ENCODE data around the gene ISG20L2.

ISG20L2 gene

DNA sequence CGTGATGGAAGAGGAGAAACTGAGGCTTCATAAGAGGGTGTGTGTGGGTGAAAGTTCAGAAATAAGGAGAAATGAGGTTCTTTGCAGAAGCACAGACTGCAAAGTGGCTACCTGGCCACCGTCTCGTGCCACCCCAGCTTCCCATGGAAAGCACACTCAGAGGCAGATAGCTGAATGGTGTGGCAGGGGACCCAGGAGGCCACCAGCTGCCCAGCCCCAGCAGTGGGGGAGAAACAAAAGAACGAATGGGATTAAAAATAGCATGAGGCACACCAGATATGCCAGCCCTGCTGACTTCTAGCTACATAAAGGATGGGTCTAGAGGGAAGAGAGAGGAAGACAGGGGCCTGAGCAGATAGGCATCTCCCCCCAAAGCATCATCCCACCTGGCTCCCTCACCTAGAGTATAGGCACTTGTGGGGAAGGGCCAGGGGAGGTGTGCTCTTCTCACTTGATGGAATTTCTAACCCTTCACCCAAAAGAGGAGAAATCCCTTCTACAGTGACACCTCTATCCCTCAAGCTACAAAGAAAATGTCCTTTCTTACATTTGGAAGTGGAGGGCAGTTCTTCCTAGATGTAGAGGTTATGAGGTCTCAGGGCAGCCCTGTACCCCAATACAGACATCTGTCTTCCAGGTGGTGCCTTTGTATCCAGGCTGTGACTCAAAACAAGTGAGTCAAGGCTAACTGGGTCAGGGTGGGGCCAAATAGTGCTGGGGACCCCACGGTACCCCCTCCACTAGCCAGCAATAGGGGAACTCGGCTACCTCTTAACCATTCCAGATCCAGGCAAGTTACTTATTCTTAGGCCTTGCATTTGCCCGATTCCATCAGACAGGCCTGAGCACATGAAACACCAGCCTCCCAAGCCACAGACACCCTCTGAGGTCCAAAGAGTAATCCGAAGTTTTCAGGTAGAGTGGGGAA lies 19.4 kb upstream of the ISG20L2 start:
- Mint-ChIP-seq H3K36me3 (ENCODE audit: low read depth) (peaks cover 54% of the 10 kb centered on the region), H3K27me3 (no peaks in the 10 kb centered on the region), H3K4me3 (peak overlapping the region; percentile 97), H3K27ac (peak overlapping the region; percentile 97), H3K9me3 (no peaks in the 10 kb centered on the region), H3K4me1 (ENCODE audit: low read depth) (peaks cover 63% of the 10 kb centered on the region)

DNA sequence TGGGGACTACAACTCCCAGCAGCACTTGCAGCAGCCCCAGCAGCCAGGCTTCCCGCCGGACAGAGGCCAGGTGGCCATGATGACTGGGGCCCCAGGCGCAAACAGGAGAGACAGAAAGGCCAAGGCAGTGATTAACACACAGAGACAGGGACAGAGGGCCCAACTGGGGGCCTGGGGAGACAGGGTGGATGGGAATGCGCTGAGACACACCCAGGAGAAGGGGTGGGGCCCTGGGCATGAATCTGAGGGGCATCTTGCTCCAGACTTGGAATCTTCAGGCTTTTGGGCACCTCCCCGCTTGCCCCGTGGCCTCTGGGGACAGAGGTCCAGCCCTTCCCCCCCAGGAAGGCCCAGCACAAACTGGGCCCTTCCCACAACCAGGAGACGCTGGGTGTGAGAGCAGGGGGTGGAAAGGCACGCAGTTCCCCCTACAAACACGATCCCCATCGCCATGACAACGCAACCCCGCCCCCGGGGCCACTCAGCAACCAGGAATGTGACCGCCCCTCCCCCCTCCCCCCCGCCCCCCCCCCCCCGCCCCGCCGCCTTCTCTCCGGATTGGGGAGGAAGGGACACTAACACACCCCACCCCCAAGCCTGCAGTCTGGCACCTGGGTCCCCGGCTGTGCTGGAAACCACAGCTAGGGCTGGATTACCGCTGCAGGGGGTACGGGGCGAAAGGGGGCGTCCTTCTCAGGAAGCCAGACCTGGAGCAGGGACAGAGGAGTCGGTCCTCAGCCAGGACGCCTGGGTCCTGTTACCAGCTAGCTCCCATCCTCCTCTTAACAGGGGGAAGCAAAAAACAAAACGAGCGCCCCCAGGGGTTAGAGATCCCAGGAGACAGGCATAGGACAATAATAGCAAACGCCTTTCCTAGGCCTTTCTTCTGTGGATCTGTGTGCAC lies 18.4 kb upstream of the ISG20L2 start:
- Mint-ChIP-seq H3K4me3 (peak overlapping the region; percentile 97), H3K4me1 (ENCODE audit: low read depth) (peaks cover 65% of the 10 kb centered on the region), H3K36me3 (ENCODE audit: low read depth) (peaks cover 63% of the 10 kb centered on the region), H3K27me3 (no peaks in the 10 kb centered on the region), H3K9me3 (no peaks in the 10 kb centered on the region), H3K27ac (peak overlapping the region; percentile 97)

DNA sequence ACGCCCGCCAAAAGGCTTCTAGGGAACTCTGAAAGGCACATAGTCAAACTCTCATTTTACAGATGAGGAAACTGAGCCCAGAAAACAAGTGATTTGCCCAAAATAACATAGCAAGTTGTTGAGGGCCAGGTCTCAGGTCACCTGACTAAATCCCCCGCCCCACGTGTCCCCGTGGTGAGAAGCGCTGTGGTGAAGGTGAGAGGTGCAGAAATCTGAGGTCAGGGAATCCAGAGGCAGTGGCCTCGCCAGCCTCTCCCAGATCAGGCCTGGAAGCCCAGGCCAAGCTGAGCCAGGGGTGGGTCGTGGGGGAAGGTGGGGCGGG lies 17.8 kb upstream of the ISG20L2 start:
- Mint-ChIP-seq H3K27me3 (no peaks in the 10 kb centered on the region), H3K9me3 (no peaks in the 10 kb centered on the region), H3K27ac (peak overlapping the region; percentile 95), H3K36me3 (ENCODE audit: low read depth) (peaks cover 69% of the 10 kb centered on the region), H3K4me3 (peak overlapping the region; percentile 81), H3K4me1 (ENCODE audit: low read depth) (peaks cover 71% of the 10 kb centered on the region)

DNA sequence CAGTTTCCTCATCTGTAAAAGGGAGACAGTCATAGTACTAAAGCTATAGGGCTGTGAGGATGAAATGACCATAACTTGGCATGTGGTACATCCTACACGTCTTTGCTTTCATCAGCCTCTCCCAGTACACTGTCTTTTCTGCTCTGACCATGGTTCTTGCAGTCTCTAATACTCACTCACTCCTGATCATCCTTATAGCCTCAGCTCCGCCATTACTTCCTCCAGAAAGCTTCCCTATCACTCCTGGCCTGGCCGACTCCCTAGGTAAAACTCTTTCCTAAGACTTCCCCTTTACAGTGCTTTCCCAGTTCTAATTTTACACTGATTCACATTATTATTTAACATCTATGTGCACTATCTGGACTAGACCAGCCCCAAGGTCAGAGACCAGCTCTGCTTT lies 17.3 kb upstream of the ISG20L2 start:
- Mint-ChIP-seq H3K36me3 (ENCODE audit: low read depth) (peaks cover 72% of the 10 kb centered on the region), H3K27ac (peak overlapping the region; percentile 95), H3K4me3 (peak overlapping the region; percentile 81), H3K4me1 (ENCODE audit: low read depth) (peaks cover 74% of the 10 kb centered on the region), H3K9me3 (no peaks in the 10 kb centered on the region), H3K27me3 (no peaks in the 10 kb centered on the region)

DNA sequence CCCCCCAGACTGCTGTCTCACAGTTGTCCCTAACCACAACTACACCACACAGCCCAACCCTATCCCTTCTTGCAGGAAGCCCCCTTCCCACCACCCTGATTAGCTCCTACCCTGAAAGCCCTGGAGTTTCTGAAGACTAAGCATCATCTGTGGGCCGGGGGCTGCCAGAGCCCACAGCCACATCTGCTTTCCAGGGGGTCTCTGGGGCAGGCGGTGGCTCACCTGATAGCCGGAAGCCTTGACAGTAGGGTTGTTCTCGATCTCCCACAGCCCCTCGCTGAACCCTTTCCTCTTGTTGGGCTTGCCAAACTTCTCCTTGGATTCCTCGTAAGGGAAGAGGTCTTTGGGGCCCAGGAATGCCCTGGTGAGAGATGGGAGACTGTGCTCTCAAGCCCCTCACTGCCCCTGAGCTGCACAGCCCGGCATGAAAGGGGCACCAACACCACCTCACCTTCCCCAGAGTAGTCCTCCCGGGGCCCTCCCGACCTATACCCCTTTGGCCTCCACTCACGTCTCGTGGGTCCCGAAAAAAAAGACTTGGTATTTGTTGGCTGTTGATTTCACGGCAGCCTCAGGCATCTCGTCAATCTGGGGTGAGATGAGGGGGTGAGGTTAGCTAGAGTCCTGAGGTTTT lies 16.3 kb upstream of the ISG20L2 start:
- Mint-ChIP-seq H3K9me3 (no peaks in the 10 kb centered on the region), H3K4me3 (no peak overlapping the region), H3K4me1 (ENCODE audit: low read depth) (peaks cover 78% of the 10 kb centered on the region), H3K27me3 (no peaks in the 10 kb centered on the region), H3K36me3 (ENCODE audit: low read depth) (peaks cover 71% of the 10 kb centered on the region), H3K27ac (peak overlapping the region; percentile 95)

DNA sequence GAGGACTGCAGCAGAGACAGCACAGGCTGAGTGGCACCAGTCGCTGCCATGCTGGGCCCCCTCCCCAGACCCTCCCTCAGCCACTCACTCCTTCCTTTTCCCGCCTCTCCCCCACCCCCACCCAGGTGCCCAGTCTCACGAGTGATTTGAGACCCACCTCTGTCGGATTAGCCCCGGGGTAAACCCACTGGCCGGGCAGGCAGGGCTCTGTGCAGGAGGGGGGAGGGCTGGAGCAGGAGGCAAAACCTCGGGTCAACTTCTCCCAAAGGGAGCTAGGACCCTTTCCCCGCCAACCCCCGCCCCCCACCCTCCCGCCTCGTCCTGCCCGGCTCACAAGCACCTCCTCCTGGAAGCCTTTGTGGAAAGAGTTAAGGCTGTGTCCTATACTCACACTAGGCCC lies 15.8 kb upstream of the ISG20L2 start:
- Mint-ChIP-seq H3K4me1 (ENCODE audit: low read depth) (peaks cover 79% of the 10 kb centered on the region), H3K9me3 (no peaks in the 10 kb centered on the region), H3K27ac (peak overlapping the region; percentile 95), H3K36me3 (ENCODE audit: low read depth) (peaks cover 68% of the 10 kb centered on the region), H3K4me3 (no peak overlapping the region), H3K27me3 (no peaks in the 10 kb centered on the region)

DNA sequence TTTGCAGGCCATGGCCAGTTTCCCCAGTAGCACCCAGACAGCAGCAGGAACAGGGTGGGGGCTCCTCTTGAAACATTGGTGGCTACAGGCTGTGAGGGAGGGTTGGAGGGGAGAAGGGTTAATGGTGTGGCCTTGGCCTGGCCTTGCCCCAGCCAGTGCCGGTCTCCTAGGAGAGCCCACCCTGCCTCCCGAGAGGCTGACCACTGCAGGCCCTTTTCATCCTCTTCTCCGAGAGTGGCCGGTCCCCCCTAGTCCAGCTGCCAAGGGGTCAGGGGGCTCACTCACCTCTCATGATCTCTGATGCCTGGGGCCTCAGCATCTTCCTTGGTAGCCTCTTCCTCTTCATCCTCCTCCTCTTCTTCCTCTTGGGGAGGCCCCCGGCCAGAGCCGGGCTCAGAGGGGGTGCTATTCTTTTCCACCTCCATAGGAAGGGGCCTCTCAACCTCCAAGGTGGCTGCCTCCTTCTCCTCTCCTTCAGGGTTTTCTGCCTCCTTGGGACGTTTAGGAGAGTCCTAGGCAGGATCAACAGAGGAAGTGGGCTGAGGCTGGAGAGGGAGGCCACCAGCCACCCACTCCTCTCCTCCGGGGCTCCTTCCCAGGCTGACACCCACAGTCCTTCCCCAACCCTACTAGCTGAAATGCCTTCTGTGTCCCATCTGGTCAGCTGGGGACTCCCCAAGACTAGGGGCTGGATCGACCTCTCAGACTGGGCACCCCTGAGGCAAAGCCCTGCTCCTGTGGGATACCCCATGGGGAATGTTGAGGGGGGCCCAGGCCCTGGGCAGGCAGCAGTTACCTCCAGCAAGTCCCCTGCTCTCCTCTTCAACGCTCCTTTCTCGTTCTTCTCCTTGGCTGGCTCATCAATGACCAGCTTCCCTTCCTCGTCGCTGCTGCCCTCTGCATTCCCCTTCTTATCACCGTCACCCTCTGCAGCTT lies 15.1 kb upstream of the ISG20L2 start:
- peaks cover 68% of the 10 kb centered on the region for H3K36me3 Mint-ChIP-seq (ENCODE audit: low read depth)
- no peaks in the 10 kb centered on the region for H3K27me3 Mint-ChIP-seq
- peak overlapping the region; percentile 43 for H3K27ac Mint-ChIP-seq
- no peak overlapping the region for H3K4me3 Mint-ChIP-seq
- H3K4me1 Mint-ChIP-seq (ENCODE audit: low read depth): peaks cover 78% of the 10 kb centered on the region
- no peaks in the 10 kb centered on the region for H3K9me3 Mint-ChIP-seq

DNA sequence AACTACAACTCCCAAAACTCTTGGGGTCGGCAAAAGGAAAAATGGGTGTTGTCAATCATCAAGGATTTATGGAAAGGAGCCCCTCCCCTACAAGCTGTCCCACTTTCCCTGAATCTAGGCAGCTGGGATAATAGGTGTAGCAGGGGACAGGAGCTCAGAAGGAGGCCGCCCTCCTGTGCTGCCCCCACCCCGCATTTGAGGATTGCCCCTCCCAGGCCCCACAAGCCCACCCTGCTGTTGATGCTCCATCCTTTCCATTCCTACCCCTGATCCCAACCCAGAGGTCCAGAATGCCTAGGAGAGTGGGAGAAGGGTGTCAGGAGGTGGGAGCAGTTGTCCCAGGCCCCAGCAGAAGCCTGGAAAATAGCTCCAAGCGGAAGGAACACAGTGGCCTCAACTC lies 14.2 kb upstream of the ISG20L2 start:
- Mint-ChIP-seq H3K36me3 (ENCODE audit: low read depth) (peaks cover 69% of the 10 kb centered on the region), H3K9me3 (no peaks in the 10 kb centered on the region), H3K4me3 (no peak overlapping the region), H3K27me3 (no peaks in the 10 kb centered on the region), H3K4me1 (ENCODE audit: low read depth) (peaks cover 70% of the 10 kb centered on the region), H3K27ac (peak overlapping the region; percentile 98)

DNA sequence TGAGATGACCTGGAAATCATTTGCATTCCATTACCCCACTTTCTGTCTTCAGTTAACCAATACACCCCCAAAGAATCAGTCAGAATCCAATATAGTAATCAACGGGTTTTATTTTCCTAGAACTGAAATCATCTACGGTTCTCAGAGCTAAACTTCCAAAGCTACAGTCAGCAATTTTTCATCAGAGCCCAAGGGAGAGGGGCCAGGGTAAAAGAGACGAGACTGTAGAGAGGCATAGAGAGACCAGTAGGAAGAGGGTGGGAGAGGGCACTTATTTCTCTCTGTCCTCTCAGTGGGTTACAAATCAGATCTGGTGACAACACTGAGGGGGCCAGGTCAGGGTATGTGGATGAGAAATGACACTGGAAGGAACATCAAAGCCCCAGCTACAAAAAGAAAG lies 13.5 kb upstream of the ISG20L2 start:
- Mint-ChIP-seq H3K9me3 (no peaks in the 10 kb centered on the region), H3K4me3 (peak overlapping the region; percentile 99), H3K4me1 (ENCODE audit: low read depth) (peaks cover 63% of the 10 kb centered on the region), H3K36me3 (ENCODE audit: low read depth) (peaks cover 72% of the 10 kb centered on the region), H3K27me3 (no peaks in the 10 kb centered on the region), H3K27ac (peak overlapping the region; percentile 98)

DNA sequence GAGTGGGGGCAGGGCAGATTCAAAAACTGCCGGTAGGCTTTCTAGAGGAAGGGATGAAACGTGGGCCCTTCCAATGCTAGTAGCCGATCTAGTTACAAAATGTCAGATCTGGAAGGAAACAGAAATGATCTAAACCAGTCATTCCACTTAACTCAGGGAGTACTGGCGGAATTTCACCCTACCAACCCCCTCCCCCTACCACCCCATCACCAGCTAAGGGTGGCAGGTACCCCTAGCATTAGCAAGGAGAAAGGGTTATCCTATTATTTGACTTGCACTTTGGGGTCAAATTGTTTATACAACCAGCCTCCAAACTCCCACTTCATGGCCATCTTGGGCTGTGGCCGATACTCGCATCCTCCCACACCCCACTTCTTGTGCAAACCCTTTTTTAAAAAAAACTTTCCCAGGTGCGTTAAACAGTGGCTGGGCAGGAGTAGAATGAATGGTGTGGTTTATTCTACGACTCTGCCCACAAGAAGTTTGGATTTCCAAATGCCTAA lies 13.0 kb upstream of the ISG20L2 start:
- Mint-ChIP-seq H3K4me1 (ENCODE audit: low read depth) (peaks cover 58% of the 10 kb centered on the region), H3K4me3 (peak overlapping the region; percentile 99), H3K9me3 (no peaks in the 10 kb centered on the region)

DNA sequence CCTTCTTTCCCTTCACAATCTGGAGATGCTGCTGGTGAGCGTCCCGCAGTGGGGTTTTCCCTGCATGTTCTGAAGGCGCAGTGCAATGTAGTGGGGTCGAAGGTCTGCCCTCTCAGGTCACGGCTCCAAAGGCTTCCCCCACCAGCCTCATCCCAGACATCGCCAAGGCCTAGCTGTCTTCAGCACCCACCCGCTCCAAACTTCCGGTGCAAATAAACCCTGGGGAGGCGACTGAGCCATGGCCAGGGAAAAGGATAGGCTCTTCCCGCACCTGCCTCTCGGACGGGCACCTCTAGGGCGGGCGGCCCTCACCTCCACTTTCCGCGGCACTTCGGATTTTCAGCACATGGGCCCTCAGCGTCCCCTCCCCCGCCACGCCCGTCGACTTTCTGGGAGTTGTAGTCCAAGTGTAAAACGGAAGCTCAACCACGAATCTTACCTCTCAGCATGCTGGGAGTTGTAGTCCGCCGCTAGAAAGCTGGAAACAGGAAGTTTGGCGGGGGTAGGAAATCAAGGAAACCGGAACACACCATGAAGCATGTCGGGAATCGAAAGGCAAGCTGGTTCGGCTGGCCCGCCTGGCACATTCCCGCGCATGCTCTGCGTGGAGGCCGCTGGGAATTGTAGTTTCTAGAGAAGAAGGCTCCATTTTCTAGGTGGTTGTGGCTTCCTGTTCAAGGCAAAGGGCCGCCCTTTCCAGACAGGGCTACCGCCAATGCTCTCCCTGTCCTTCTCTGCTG lies 12.3 kb upstream of the ISG20L2 start, which contains the start of gene MRPL24:
Gene MRPL24, minus strand, starts transcription at position 348 of the 740 bp plus-strand sequence. CDS start 2,384 bp downstream, outside the sequence.
- Mint-ChIP-seq H3K27me3 (no peaks in the 10 kb centered on the region), H3K9me3 (no peaks in the 10 kb centered on the region), H3K4me1 (ENCODE audit: low read depth) (peaks cover 52% of the 10 kb centered on the region), H3K27ac (peak within 1 kb of the TSS; percentile 98), H3K36me3 (ENCODE audit: low read depth) (peaks cover 70% of the 10 kb centered on the region), H3K4me3 (peak within 1 kb of the TSS; percentile 99)

More for the DNA sequence above, 13.0 kb upstream of the ISG20L2 start:
- Mint-ChIP-seq H3K27ac (peak overlapping the region; percentile 98), H3K27me3 (no peaks in the 10 kb centered on the region), H3K36me3 (ENCODE audit: low read depth) (peaks cover 73% of the 10 kb centered on the region)

DNA sequence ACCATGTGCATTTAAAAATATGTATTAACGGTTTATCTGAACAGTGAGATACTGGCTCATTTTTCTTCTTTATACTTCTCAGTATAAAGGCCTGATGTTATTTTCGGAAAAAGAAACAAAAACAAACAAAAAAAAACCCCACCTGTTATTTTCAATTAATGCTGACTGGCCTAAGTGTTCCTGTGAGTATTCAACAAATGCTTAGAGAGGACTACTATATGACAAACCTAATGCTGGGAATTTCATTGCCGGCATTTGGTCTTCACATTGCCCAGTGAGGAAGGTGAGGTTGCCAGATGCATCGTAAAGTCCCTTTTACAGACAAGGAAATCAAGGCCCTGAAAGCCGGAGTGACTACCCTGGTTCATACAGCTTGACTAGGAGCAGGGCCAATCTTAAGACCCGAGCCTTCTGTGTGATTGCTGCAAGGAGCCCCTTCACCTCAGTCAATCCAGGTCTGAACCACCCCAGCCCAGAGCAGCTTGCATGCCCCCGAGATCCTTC lies 11.7 kb upstream of the ISG20L2 start:
- Mint-ChIP-seq H3K4me1 (ENCODE audit: low read depth) (peaks cover 45% of the 10 kb centered on the region), H3K27me3 (no peaks in the 10 kb centered on the region), H3K4me3 (peak overlapping the region; percentile 99), H3K36me3 (ENCODE audit: low read depth) (peaks cover 63% of the 10 kb centered on the region), H3K27ac (peak overlapping the region; percentile 98), H3K9me3 (no peaks in the 10 kb centered on the region)

DNA sequence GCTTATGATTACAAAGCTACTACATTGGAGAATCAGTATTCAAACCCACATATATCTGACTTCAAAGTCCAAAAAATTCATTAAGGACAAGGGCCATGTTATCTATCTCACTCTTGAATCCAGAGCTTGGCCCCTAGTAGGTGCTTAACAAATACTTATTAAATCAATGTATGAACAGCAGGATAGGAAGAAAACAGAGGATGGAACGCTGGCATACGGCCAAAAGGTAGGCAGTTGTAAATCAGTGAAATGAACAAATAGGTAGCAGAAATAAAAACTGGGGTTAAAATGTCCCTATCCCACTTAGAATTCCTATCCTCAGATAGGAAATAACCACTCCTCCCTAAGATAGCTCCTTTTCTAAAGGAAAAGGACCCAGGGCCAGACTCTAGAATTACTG lies 10.3 kb upstream of the ISG20L2 start:
- Mint-ChIP-seq H3K9me3 (no peaks in the 10 kb centered on the region), H3K27me3 (no peaks in the 10 kb centered on the region), H3K27ac (peak overlapping the region; percentile 60), H3K4me1 (ENCODE audit: low read depth) (peaks cover 39% of the 10 kb centered on the region), H3K4me3 (peak overlapping the region; percentile 52), H3K36me3 (ENCODE audit: low read depth) (peaks cover 57% of the 10 kb centered on the region)
